ENCODE data around the gene CADPS.
A peak's percentile ranks its signal among the peaks of the same experiment; 100 is the strongest.

GRCh38 chr3:62370858-62371719, 504.1 kb downstream of the CADPS start:
- TF ChIP-seq CTCF (IDR thresholded peaks at IDR 0.05; ENCODE audit: poor library complexity) (no peak), EZH2phosphoT487 (IDR thresholded peaks at IDR 0.05; ENCODE audit: low read depth, severe bottlenecking, unreplicated experiment) (peak; percentile 89), EZH2 (IDR thresholded peaks at IDR 0.05; ENCODE audit: borderline replicate concordance) (peak; percentile 97)

Measured in hepatocyte (in vitro differentiated cells).